ENCODE measurements around the gene LTB4R. TPM values are rescaled to one million over a fixed set of nuclear protein-coding genes. Genes with fewer than 3 reads are reported as not detected.

Gene LTB4R
- total and polyA plus RNA-seq, 9 of the 15 experiments (the other 6 are each of a cell fraction or from before 2014, with no cell fraction given) = 0.38 to 10.5 (median 2.8) TPM

GRCh38 chr14:24304019-24304387, 7.3 kb upstream of the LTB4R start:
- in situ Hi-C loops (cut with MboI) = no loop called here
- no peak overlapping the region for H3K9ac ChIP-seq (ENCODE audit: insufficient read depth in 1 of 2, low read depth in 2 of 2, low read length in 2 of 2)
- no peaks in the 10 kb centered on the region for H3K9me1 ChIP-seq (ENCODE audit: control insufficient read depth, insufficient read depth, low read length)
- no peaks in the 10 kb centered on the region for H4K20me1 ChIP-seq (replicated peaks; ENCODE audit: control insufficient read depth, insufficient read depth, low read length)
- H3K36me3 ChIP-seq (ENCODE audit: control insufficient read depth, insufficient read depth, low read length) = peaks cover 75% of the 10 kb centered on the region; the same call in 2 of the 3 replicates
- H3K9me3 ChIP-seq (replicated peaks; ENCODE audit: control insufficient read depth, insufficient read depth, low read depth, low read length) = no peaks in the 10 kb centered on the region
- POLR2A ChIA-PET = no interaction called here
- DNase-seq (ENCODE audit: extremely low read depth in 1 of 4, low spot score in 3 of 4) = no peak
- no peak overlapping the region for H3K4me2 ChIP-seq (ENCODE audit: insufficient read depth, low read length)
- no TSS peak for BruUV-seq (replicated peaks)
- no peak overlapping the region for H3K4me3 ChIP-seq
- WGBS (ENCODE audit: insufficient coverage, low coverage, missing lambda C conversion rate) = 97% methylated on average over 9 of the region's 11 CpGs
- H2AFZ ChIP-seq (ENCODE audit: low read depth, low read length) = no peak overlapping the region
- peaks cover 25% of the 10 kb centered on the region for H3K79me2 ChIP-seq (ENCODE audit: control insufficient read depth, insufficient read depth, low read length)
- no peak for TF ChIP-seq THAP7 (CRISPR knock-in tag; IDR thresholded peaks at IDR 0.05)
- CTCF ChIA-PET (ENCODE audit: low intra/inter-chr PET ratio) = no interaction called here
- ATAC-seq = no peak
- intact Hi-C loops (cut with micrococcal nuclease) = no loop called here
- peaks cover 5 to 6% of the 10 kb centered on the region in 2 experiments; a peak in 3 of 5 replicates for H3K4me1 ChIP-seq (replicated peaks in 1 of 2; ENCODE audit: control insufficient read depth in 2 of 2, insufficient read depth in 2 of 2, low read length in 2 of 2)
- no peaks in the 10 kb centered on the region for H3K27me3 ChIP-seq (ENCODE audit: control insufficient read depth in 2 of 2, insufficient read depth in 2 of 2, low read length in 2 of 2)
- H3K27ac ChIP-seq (ENCODE audit: extremely low read depth, low read depth, low read length) = no peak overlapping the region
- FAIRE-seq = no peak

GRCh38 chr14:24307156-24307574, 4.1 kb upstream of the LTB4R start:
- TSS peak; percentile 26 for BruUV-seq (replicated peaks)
- Histone ChIP-seq H3K4me3 (no peak overlapping the region), H3K9me1 (ENCODE audit: control insufficient read depth, insufficient read depth, low read length) (no peaks in the 10 kb centered on the region), H3K36me3 (ENCODE audit: control insufficient read depth, insufficient read depth, low read length) (peaks cover 77% of the 10 kb centered on the region; the same call in 2 of the 3 replicates), H3K4me1 (replicated peaks in 1 of 2; ENCODE audit: control insufficient read depth in 2 of 2, insufficient read depth in 2 of 2, low read length in 2 of 2) (peaks cover 0 to 4% of the 10 kb centered on the region in 2 experiments; a peak in 2 of 5 replicates), H3K79me2 (ENCODE audit: control insufficient read depth, insufficient read depth, low read length) (no peaks in the 10 kb centered on the region), H3K27me3 (ENCODE audit: control insufficient read depth in 2 of 2, insufficient read depth in 2 of 2, low read length in 2 of 2) (no peaks in the 10 kb centered on the region), H3K4me2 (ENCODE audit: insufficient read depth, low read length) (no peak overlapping the region), H2AFZ (ENCODE audit: low read depth, low read length) (no peak overlapping the region), H3K9me3 (replicated peaks; ENCODE audit: control insufficient read depth, insufficient read depth, low read depth, low read length) (no peaks in the 10 kb centered on the region), H4K20me1 (replicated peaks; ENCODE audit: control insufficient read depth, insufficient read depth, low read length) (no peaks in the 10 kb centered on the region), H3K27ac (ENCODE audit: extremely low read depth, low read depth, low read length) (no peak overlapping the region), H3K9ac (ENCODE audit: insufficient read depth in 1 of 2, low read depth in 2 of 2, low read length in 2 of 2) (0 out of 4 replicates have a peak overlapping the region, but pooled peaks of 1 of the 2 experiments have one; percentile 7)
- FAIRE-seq (no peak), DNase-seq (ENCODE audit: extremely low read depth in 1 of 4, low spot score in 3 of 4) (no peak), ATAC-seq (no peak)
- POLR2A ChIA-PET = interaction anchor here (0.5 to 1.8 kb wide), 7 partner anchors 8 to 193 kb away, joined by 3 to 6 read pairs (median 3); partner anchors contain the start of gene TINF2
- in situ Hi-C loops (cut with MboI) (no loop called here), intact Hi-C loops (cut with micrococcal nuclease) (no loop called here)
- CTCF ChIA-PET (ENCODE audit: low intra/inter-chr PET ratio) = interaction anchor here (0.5 kb wide), 1 partner anchor 57 kb away, joined by 6 read pairs; no protein-coding TSS in a partner anchor
- TF ChIP-seq SUPT5H (IDR thresholded peaks at IDR 0.05) = 0 out of 2 replicates have a peak, but pooled peaks have one; percentile 16
- no peak for TF ChIP-seq ILF3 (IDR thresholded peaks at IDR 0.05; ENCODE audit: borderline replicate concordance)
- no peak for TF ChIP-seq POLR2A (conservative IDR thresholded peaks at IDR 0.05)
- TF ChIP-seq ILK (tag; IDR thresholded peaks at IDR 0.05; ENCODE audit: borderline replicate concordance, low read depth) = no peak
- WGBS (ENCODE audit: insufficient coverage, low coverage, missing lambda C conversion rate) = 74% methylated on average over 3 of the region's 11 CpGs

Data from K562 (cell line).